ENCODE data around the gene TTC39B. TPM values are rescaled to one million over a fixed set of nuclear protein-coding genes. Genes with fewer than 3 reads are reported as not detected.

The TTC39B gene
- total RNA-seq, 2 experiments from 2014 or later = 25.5 to 27.0 TPM

GRCh38 chr9:15277400-15278090, 29.5 kb downstream of the TTC39B start:
- Mint-ChIP-seq H3K4me1 (peaks cover 15% of the 10 kb centered on the region), H3K27me3 (no peaks in the 10 kb centered on the region), H3K9me3 (no peaks in the 10 kb centered on the region), H3K27ac (no peak overlapping the region), H3K4me3 (no peak overlapping the region), H3K36me3 (ENCODE audit: low read depth) (peaks cover 2% of the 10 kb centered on the region)
- no peak for DNase-seq
- ChIA-PET CTCF (no interaction called here), POLR2A (no interaction called here)

DNA sequence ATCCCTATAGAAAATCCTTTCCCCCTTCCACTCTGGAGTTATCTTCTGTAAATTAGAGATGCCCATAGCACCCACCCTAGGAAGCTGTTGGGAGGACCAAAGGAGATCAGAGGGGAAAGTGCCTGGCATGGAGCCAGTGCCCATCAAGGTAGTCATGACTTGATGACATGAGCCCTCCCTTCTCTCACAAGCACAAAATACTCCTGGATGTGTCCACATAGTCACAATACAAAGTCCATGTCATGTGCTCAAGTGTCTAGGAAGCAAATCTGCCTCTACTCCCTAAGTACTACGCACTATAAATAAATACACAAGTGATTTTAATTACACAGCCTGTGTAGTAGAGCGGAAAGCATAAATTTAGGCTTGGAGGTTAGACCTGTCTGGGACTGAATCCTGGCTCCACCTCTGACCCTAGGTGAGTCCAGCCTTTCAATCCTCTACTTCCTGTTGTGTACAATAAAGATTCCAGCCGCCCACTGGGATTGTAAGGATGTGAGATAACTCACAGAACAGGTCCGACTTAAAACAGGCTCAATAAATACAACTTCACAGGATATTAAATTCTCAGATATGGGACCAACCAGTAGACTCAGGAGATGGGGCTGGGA, 30.6 kb downstream of the TTC39B start:
- Mint-ChIP-seq H3K4me3 (no peak overlapping the region), H3K4me1 (peaks cover 15% of the 10 kb centered on the region), H3K9me3 (no peaks in the 10 kb centered on the region), H3K27me3 (no peaks in the 10 kb centered on the region), H3K36me3 (ENCODE audit: low read depth) (peaks cover 2% of the 10 kb centered on the region), H3K27ac (no peak overlapping the region)
- no peak for DNase-seq
- POLR2A ChIA-PET = no interaction called here
- CTCF ChIA-PET = no interaction called here

DNA sequence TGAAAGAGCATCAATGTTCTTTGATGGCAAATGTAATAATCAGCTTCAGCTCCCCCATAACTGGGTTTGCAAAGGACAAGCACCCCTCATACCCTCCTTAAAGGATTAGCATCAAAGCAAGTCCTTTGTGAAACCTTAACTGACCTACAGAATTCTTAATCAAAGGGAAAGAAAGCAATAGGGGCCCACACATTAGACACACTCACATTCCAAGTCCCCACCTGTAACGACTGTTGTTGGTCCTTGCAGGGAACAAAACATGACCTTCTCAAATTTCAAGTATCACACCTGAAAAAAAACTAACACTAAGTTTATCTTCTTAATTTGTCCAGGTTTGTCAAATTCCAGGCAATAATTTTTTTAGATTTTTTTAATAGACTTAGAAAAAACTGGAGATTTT, 32.6 kb downstream of the TTC39B start:
- Mint-ChIP-seq H3K4me1 (peaks cover 13% of the 10 kb centered on the region), H3K9me3 (no peaks in the 10 kb centered on the region), H3K27me3 (no peaks in the 10 kb centered on the region), H3K36me3 (ENCODE audit: low read depth) (no peaks in the 10 kb centered on the region), H3K27ac (no peak overlapping the region), H3K4me3 (no peak overlapping the region)
- no peak for DNase-seq
- POLR2A ChIA-PET = no interaction called here
- CTCF ChIA-PET = no interaction called here

- H3K4me1 Mint-ChIP-seq = peaks cover 9% of the 10 kb centered on the region
- H3K27me3 Mint-ChIP-seq = no peaks in the 10 kb centered on the region
- H3K27ac Mint-ChIP-seq = no peak overlapping the region
- H3K9me3 Mint-ChIP-seq = no peaks in the 10 kb centered on the region
- POLR2A ChIA-PET = no interaction called here
- no peak overlapping the region for H3K4me3 Mint-ChIP-seq
- peaks cover 12% of the 10 kb centered on the region for H3K36me3 Mint-ChIP-seq (ENCODE audit: low read depth)
- CTCF ChIA-PET = interaction anchor here (1.2 kb wide), 1 partner anchor 261 kb away, joined by 3 read pairs; no protein-coding TSS in a partner anchor
- no peak for DNase-seq
Observed at GRCh38 chr9:15272377-15272928, 34.6 kb downstream of the TTC39B start.

- H3K4me1 Mint-ChIP-seq = peaks cover 9% of the 10 kb centered on the region
- no peaks in the 10 kb centered on the region for H3K9me3 Mint-ChIP-seq
- H3K4me3 Mint-ChIP-seq = no peak overlapping the region
- H3K27me3 Mint-ChIP-seq = no peaks in the 10 kb centered on the region
- no peak for DNase-seq
- CTCF ChIA-PET = interaction anchor here (0.8 to 1.2 kb wide), 2 partner anchors 15 to 262 kb away, joined by 3 to 6 read pairs; no protein-coding TSS in a partner anchor
- H3K36me3 Mint-ChIP-seq (ENCODE audit: low read depth) = peaks cover 12% of the 10 kb centered on the region
- no peak overlapping the region for H3K27ac Mint-ChIP-seq
- POLR2A ChIA-PET = no interaction called here
Observed at GRCh38 chr9:15271403-15271802, 35.6 kb downstream of the TTC39B start.

- Mint-ChIP-seq H3K36me3 (ENCODE audit: low read depth) (peaks cover 12% of the 10 kb centered on the region), H3K27ac (no peak overlapping the region)
Observed at GRCh38 chr9:15268782-15269181, 38.2 kb downstream of the TTC39B start.

DNA sequence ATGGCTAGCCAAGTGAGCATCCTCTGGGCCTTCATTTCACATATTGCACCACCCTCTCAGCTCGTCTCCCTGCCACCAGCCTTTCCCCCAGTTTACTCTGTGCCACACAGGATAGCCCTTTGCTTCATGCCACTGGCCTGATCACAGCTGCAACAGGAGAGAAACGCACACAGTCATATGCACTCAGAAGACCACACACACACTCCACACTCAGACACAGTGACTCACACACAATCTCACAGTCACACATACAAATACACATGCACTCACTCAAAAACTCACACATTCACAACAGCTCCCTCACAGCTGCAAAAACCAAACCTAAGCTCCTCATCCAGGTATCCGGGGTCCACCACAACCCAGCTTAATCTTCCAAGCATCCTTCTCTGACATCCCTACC, 38.7 kb downstream of the TTC39B start:
- no peak for DNase-seq
- no peak overlapping the region for H3K4me3 Mint-ChIP-seq
- no peaks in the 10 kb centered on the region for H3K27me3 Mint-ChIP-seq
- no peaks in the 10 kb centered on the region for H3K9me3 Mint-ChIP-seq
- H3K4me1 Mint-ChIP-seq = peaks cover 5% of the 10 kb centered on the region
- ChIA-PET CTCF (interaction anchor here (1.0 to 1.2 kb wide), 3 partner anchors 12 to 122 kb away, joined by 3 to 5 read pairs (median 3); no protein-coding TSS in a partner anchor), POLR2A (no interaction called here)
- peaks cover 16% of the 10 kb centered on the region for H3K36me3 Mint-ChIP-seq (ENCODE audit: low read depth)
- H3K27ac Mint-ChIP-seq = no peak overlapping the region

More at GRCh38 chr9:15268782-15269181, 38.2 kb downstream of the TTC39B start:
- no peak for DNase-seq
- CTCF ChIA-PET = interaction anchor here (1.0 kb wide), 1 partner anchor 122 kb away, joined by 3 read pairs; no protein-coding TSS in a partner anchor
- Mint-ChIP-seq H3K9me3 (no peaks in the 10 kb centered on the region), H3K27me3 (no peaks in the 10 kb centered on the region), H3K4me1 (peaks cover 5% of the 10 kb centered on the region), H3K4me3 (no peak overlapping the region)
- POLR2A ChIA-PET = no interaction called here

- POLR2A ChIA-PET = no interaction called here
- peaks cover 5% of the 10 kb centered on the region for H3K4me1 Mint-ChIP-seq
- H3K4me3 Mint-ChIP-seq = no peak overlapping the region
- no peaks in the 10 kb centered on the region for H3K9me3 Mint-ChIP-seq
- no peaks in the 10 kb centered on the region for H3K27me3 Mint-ChIP-seq
- no peak for DNase-seq
- H3K36me3 Mint-ChIP-seq (ENCODE audit: low read depth) = peaks cover 28% of the 10 kb centered on the region
- H3K27ac Mint-ChIP-seq = no peak overlapping the region
- CTCF ChIA-PET = no interaction called here
Observed at GRCh38 chr9:15264918-15265317, 42.1 kb downstream of the TTC39B start.

GRCh38 chr9:15262581-15262980, 44.4 kb downstream of the TTC39B start:
- POLR2A ChIA-PET = no interaction called here
- H3K9me3 Mint-ChIP-seq = no peaks in the 10 kb centered on the region
- H3K27ac Mint-ChIP-seq = no peak overlapping the region
- H3K27me3 Mint-ChIP-seq = no peaks in the 10 kb centered on the region
- H3K36me3 Mint-ChIP-seq (ENCODE audit: low read depth) = peaks cover 27% of the 10 kb centered on the region
- DNase-seq = no peak
- H3K4me1 Mint-ChIP-seq = no peaks in the 10 kb centered on the region
- CTCF ChIA-PET = no interaction called here
- H3K4me3 Mint-ChIP-seq = no peak overlapping the region

DNA sequence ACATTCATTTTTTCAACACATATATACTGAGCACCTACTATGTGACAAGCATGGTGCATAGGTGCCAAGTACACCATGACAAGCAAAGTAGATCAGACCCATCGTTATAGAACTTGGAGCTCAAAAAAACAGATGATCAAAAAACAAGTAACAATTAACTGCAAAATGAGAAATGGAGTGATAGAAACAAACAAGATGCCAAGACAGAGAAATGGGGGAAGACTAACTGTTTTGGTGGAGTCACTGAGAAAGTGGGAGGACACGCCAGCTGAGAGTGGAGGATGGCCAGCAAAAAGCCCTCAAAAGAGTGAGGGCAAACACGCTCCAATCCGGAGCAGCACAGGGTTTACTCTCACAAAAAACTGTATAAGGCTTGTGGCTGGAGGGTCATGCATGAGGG, 50.6 kb downstream of the TTC39B start:
- no peak overlapping the region for H3K27ac Mint-ChIP-seq
- H3K4me1 Mint-ChIP-seq = peaks cover 3% of the 10 kb centered on the region
- ChIA-PET POLR2A (no interaction called here), CTCF (interaction anchor here (1.5 kb wide), 1 partner anchor 12 kb away, joined by 3 read pairs; no protein-coding TSS in a partner anchor)
- DNase-seq = no peak
- H3K4me3 Mint-ChIP-seq = no peak overlapping the region
- no peaks in the 10 kb centered on the region for H3K27me3 Mint-ChIP-seq
- peaks cover 18% of the 10 kb centered on the region for H3K36me3 Mint-ChIP-seq (ENCODE audit: low read depth)
- no peaks in the 10 kb centered on the region for H3K9me3 Mint-ChIP-seq

DNA sequence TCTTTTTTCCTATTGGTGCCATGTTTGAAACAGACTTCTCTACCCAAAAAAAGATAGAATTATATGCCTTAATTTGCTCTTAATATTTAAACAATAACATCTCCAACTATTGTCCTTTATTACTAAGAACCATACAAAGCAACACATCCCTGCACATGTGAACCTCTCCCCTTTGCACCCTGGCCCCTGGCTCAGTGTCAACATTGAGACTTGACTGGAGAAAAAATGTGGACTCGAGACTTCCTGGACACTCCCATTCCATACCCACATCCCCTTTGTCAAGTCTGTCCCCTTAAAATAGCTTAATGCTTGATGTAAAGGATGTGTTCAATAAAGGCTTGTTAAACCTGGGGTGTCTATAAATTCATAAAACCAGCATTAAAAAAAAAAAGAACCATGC, 53.2 kb downstream of the TTC39B start:
- no peaks in the 10 kb centered on the region for H3K27me3 Mint-ChIP-seq
- no peak overlapping the region for H3K27ac Mint-ChIP-seq
- CTCF ChIA-PET = interaction anchor here (0.6 to 1.2 kb wide), 2 partner anchors 14 to 219 kb away, joined by 5 read pairs; no protein-coding TSS in a partner anchor
- H3K4me3 Mint-ChIP-seq = no peak overlapping the region
- peaks cover 3% of the 10 kb centered on the region for H3K4me1 Mint-ChIP-seq
- H3K9me3 Mint-ChIP-seq = no peaks in the 10 kb centered on the region
- POLR2A ChIA-PET = no interaction called here
- H3K36me3 Mint-ChIP-seq (ENCODE audit: low read depth) = peaks cover 15% of the 10 kb centered on the region
- DNase-seq = no peak

DNA sequence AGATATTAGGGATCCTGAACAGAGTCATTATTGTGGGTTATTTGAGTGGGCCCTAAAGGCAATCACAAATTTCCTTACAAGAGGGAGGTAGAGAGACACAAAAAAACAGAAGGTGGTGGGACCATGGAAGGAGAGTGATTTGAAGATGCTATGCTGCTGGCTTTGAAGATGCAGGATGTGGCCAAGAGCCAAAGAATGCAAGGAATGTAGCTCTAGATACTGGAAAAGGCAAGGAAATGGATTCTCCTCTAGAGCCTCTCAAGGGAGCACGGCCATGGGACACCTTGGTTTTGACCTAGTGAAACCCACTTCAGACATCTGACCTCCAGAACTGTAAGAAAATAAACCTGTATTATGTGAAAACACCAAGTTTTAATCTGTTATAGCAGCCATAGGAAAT, 53.8 kb downstream of the TTC39B start:
- CTCF ChIA-PET = no interaction called here
- Mint-ChIP-seq H3K27ac (no peak overlapping the region), H3K4me3 (no peak overlapping the region), H3K27me3 (no peaks in the 10 kb centered on the region), H3K4me1 (peaks cover 3% of the 10 kb centered on the region), H3K9me3 (no peaks in the 10 kb centered on the region), H3K36me3 (ENCODE audit: low read depth) (peaks cover 10% of the 10 kb centered on the region)
- no peak for DNase-seq
- POLR2A ChIA-PET = no interaction called here

- Mint-ChIP-seq H3K27me3 (no peaks in the 10 kb centered on the region), H3K4me3 (no peak overlapping the region), H3K36me3 (ENCODE audit: low read depth) (peaks cover 9% of the 10 kb centered on the region), H3K9me3 (no peaks in the 10 kb centered on the region), H3K4me1 (peaks cover 15% of the 10 kb centered on the region), H3K27ac (no peak overlapping the region)
- POLR2A ChIA-PET = no interaction called here
- CTCF ChIA-PET = no interaction called here
- DNase-seq = no peak
Observed at GRCh38 chr9:15249981-15250380, 57.0 kb downstream of the TTC39B start.
